K562 (cell line): ENCODE results near the gene ROS1. TPM values are rescaled to one million over a fixed set of nuclear protein-coding genes. Genes with fewer than 3 reads are reported as not detected.
A peak's percentile ranks its signal among the peaks of the same experiment; 100 is the strongest.

Source experiments
- ATAC-seq: fragments of 200-7000 bp; cut with Tn5 transposase; 3 replicates; pipeline ENCODE4 v1.9.1; 2020; ENCODE audit warnings: moderate library complexity
- BruUV-seq: library from RNA; stranded (reverse); fragments of 400-500 nt; replicated peaks from 2 replicates; lab custom pipeline; 2021; lab: Mats Ljungman, UMichigan
- CTCF ChIA-PET: fragments of 300-600 bp; formaldehyde crosslinking; extraction: SDS; loops from one replicate; lab custom pipeline; 2021; ENCODE audit warnings: low intra/inter-chr PET ratio; lab: Yijun Ruan, JAX
- POLR2A ChIA-PET: fragments of 300-600, 350-650 bp; sonication (Branson Sonifier 250); formaldehyde crosslinking; extraction: SDS; loops from one replicate; lab custom pipeline; 2021; ENCODE audit warnings: antibody characterized with exemption, inconsistent platforms; lab: Yijun Ruan, JAX
- DNase-seq, 4 experiments: peaks; one replicate each; pipeline versions ENCODE4 v3.0.0 to v3.0.0-alpha.2; 2011 to 2018; ENCODE audit warnings: low spot score in 3 of 4, mixed read lengths in 3 of 4; ENCODE audit errors: extremely low read depth in 1 of 4
- FAIRE-seq: peaks from 2 replicates; lab custom pipeline; 2011; peaks lifted over from hg19 to GRCh38; lab: Jason Lieb, UNC
- H2AFZ ChIP-seq: 2 replicates; pipeline ENCODE4 v1.6.0; 2011; ENCODE audit warnings: low read depth, low read length, control low read depth, inconsistent platforms
- H3K27ac ChIP-seq: fragments of 200-600 bp; 3 replicates; pipeline ENCODE4 v1.8.0; 2011; ENCODE audit warnings: low read depth, mild to moderate bottlenecking, control low read depth, inconsistent platforms, low read length, moderate library complexity, mixed read lengths; ENCODE audit errors: extremely low read depth
- H3K27me3 ChIP-seq, 2 experiments: fragments of 300-600 bp in 1 of 2; 2 replicates in 1 of 2; 3 replicates in 1 of 2; pipeline versions ENCODE4 v1.6.0 to v1.8.0; 2011; ENCODE audit warnings: inconsistent platforms in 2 of 2, low read length in 2 of 2, mild to moderate bottlenecking in 1 of 2, mixed read lengths in 1 of 2, moderate library complexity in 1 of 2; ENCODE audit not compliant: control insufficient read depth in 2 of 2, insufficient read depth in 2 of 2
- H3K36me3 ChIP-seq: fragments of 300-600 bp; 3 replicates; pipeline ENCODE4 v1.8.0; 2011; ENCODE audit warnings: mild to moderate bottlenecking, low read length, inconsistent platforms; ENCODE audit not compliant: control insufficient read depth, insufficient read depth
- H3K4me1 ChIP-seq, 2 experiments: fragments of 200-600 bp in 1 of 2; replicated peaks in 1 of 2; 2 replicates in 1 of 2; 3 replicates in 1 of 2; pipeline versions ENCODE4 v1.5.1 to v1.8.0; 2011; ENCODE audit warnings: inconsistent platforms in 2 of 2, low read length in 2 of 2, mild to moderate bottlenecking in 1 of 2, mixed read lengths in 1 of 2, moderate library complexity in 1 of 2; ENCODE audit not compliant: control insufficient read depth in 2 of 2, insufficient read depth in 2 of 2
- H3K4me2 ChIP-seq: 2 replicates; pipeline ENCODE4 v1.6.1; 2011; ENCODE audit warnings: low read length, control low read depth, inconsistent platforms, mixed read lengths; ENCODE audit not compliant: insufficient read depth
- H3K4me3 ChIP-seq: fragments of 200-600 bp; sonication (generic), shearing (Covaris generic); 2 replicates; pipeline ENCODE4 v1.5.1; 2016; ENCODE audit warnings: control low read depth, inconsistent platforms
- H3K79me2 ChIP-seq: fragments of 200-600 bp; 3 replicates; pipeline ENCODE4 v1.8.0; 2011; ENCODE audit warnings: low read length, inconsistent platforms; ENCODE audit not compliant: control insufficient read depth, insufficient read depth
- H3K9ac ChIP-seq, 2 experiments: 2 replicates each; pipeline versions ENCODE4 v1.6.0 to v1.6.1; 2011; ENCODE audit warnings: low read depth in 2 of 2, low read length in 2 of 2, control low read depth in 1 of 2, inconsistent platforms in 1 of 2, mild to moderate bottlenecking in 1 of 2, mixed read lengths in 1 of 2; ENCODE audit not compliant: insufficient read depth in 1 of 2
- H3K9me1 ChIP-seq: one replicate; pipeline ENCODE4 v1.6.0; 2011; ENCODE audit warnings: inconsistent platforms, mild to moderate bottlenecking, low read length, moderate library complexity; ENCODE audit not compliant: control insufficient read depth, insufficient read depth
- H3K9me3 ChIP-seq: replicated peaks from 2 replicates; pipeline ENCODE4 v1.5.1; 2011; ENCODE audit warnings: low read depth, low read length, inconsistent platforms; ENCODE audit not compliant: control insufficient read depth, insufficient read depth
- H4K20me1 ChIP-seq: replicated peaks from 2 replicates; pipeline ENCODE4 v1.6.1; 2011; ENCODE audit warnings: low read length, inconsistent platforms, mixed read lengths; ENCODE audit not compliant: control insufficient read depth, insufficient read depth
- ADNP ChIP-seq: fragments of 200-800 bp; sonication (Bioruptor generic); IDR thresholded peaks from 2 replicates; pipeline ENCODE4 v1.6.1; 2016; ENCODE audit warnings: missing genetic modification characterization, missing compliant biosample characterization
- HDGF ChIP-seq: fragments of 450-650 bp; IDR thresholded peaks from 2 replicates; pipeline ENCODE4 v1.6.1; 2016
- RAD51 ChIP-seq: fragments of 450-650 bp; IDR thresholded peaks from 2 replicates; pipeline ENCODE4 v1.7.1; 2016; ENCODE audit warnings: low read depth, mild to moderate bottlenecking, borderline replicate concordance
- RBM15 ChIP-seq: fragments of 200-400 bp; formaldehyde crosslinking; IDR thresholded peaks from 2 replicates; pipeline ENCODE4 v1.6.1; 2018; ENCODE audit warnings: mild to moderate bottlenecking, low read length, moderate library complexity; ENCODE audit not compliant: insufficient read depth
- SMAD3 ChIP-seq: fragments of 450-650 bp; formaldehyde crosslinking; conservative IDR thresholded peaks from 2 replicates; pipeline ENCODE4 v1.4.0; 2020; ENCODE audit warnings: mild to moderate bottlenecking
- XRCC4 ChIP-seq: IDR thresholded peaks from one replicate; pipeline ENCODE4 v1.6.1; 2011; ENCODE audit not compliant: insufficient read depth, insufficient read length; ENCODE audit errors: extremely low read depth
- ZNF143 ChIP-seq: sonication (generic); formaldehyde crosslinking; IDR thresholded peaks from 2 replicates; pipeline ENCODE4 v1.9.0; 2022; ENCODE audit warnings: mild to moderate bottlenecking, missing genetic modification reagents
- ZNF197 ChIP-seq: fragments of 200-800 bp; sonication (Bioruptor generic); IDR thresholded peaks from 2 replicates; pipeline ENCODE4 v1.6.1; 2016; ENCODE audit warnings: low read depth, missing genetic modification characterization, missing compliant biosample characterization
- ZNF23 ChIP-seq: fragments of 250-450 bp; sonication (Bioruptor Pico); IDR thresholded peaks from 2 replicates; pipeline ENCODE4 v1.4.0; 2020; ENCODE audit warnings: mild to moderate bottlenecking
- ZNF507 ChIP-seq: conservative IDR thresholded peaks from 2 replicates; pipeline ENCODE4 v1.6.1; 2017; ENCODE audit warnings: missing genetic modification characterization, missing compliant biosample characterization
- WGBS: fragments of 100-300 bp; shearing (Covaris generic); methylation state at CpG from one replicate; pipeline ENCODE4 v1.1.6; 2016; ENCODE audit warnings: low coverage, mixed read lengths; ENCODE audit not compliant: insufficient coverage; ENCODE audit errors: missing lambda C conversion rate; 5-methylcytosine and 5-hydroxymethylcytosine counted together
- in situ Hi-C: fragments of 300-500 bp; cut with MboI; formaldehyde crosslinking; loops from 4 replicates; pipeline ENCODE4 v1.15.0; 2018; ENCODE audit warnings: inconsistent platforms, mixed read lengths
- intact Hi-C: fragments of 100-400 bp; cut with micrococcal nuclease; formaldehyde crosslinking; loops from 2 replicates; pipeline ENCODE4 v1.14.2; 2022
- polyA plus RNA-seq, 8 experiments: library from polyadenylated mRNA; depleted of rRNA in 4 of 8; stranded (reverse) in 5 of 8; unstranded in 3 of 8; fragments of >200 nt; fragmentation: Nextera tagmentation in 2 of 8; fragmentation: Illumina TruSeq in 1 of 8; extraction: Ambion mirVana in 2 of 8; extraction: Trizol in 1 of 8; gene quantifications; 2 replicates each; pipeline versions ENCODE4 v1.2.1 to v1.2.3, GENCODE V29; 2011 to 2014; ENCODE audit warnings: inconsistent platforms in 1 of 8, missing spikeins in 1 of 8
- total RNA-seq, 7 experiments: library from RNA; depleted of rRNA in 6 of 7; stranded (reverse); fragments of >200 nt in 6 of 7; fragmentation: Illumina TruSeq in 2 of 7; extraction: Trizol in 2 of 7; gene quantifications; 2 replicates each; pipeline versions ENCODE4 v1.2.1 to v1.2.3, GENCODE V29; 2011 to 2021; ENCODE audit warnings: low replicate concordance in 1 of 7

The ROS1 gene
- total and polyA plus RNA-seq, 9 of the 15 experiments (the other 6 are each of a cell fraction or from before 2014, with no cell fraction given) = under 0.01 to 0.16 (median 0.04) TPM; not detected in 6

DNA sequence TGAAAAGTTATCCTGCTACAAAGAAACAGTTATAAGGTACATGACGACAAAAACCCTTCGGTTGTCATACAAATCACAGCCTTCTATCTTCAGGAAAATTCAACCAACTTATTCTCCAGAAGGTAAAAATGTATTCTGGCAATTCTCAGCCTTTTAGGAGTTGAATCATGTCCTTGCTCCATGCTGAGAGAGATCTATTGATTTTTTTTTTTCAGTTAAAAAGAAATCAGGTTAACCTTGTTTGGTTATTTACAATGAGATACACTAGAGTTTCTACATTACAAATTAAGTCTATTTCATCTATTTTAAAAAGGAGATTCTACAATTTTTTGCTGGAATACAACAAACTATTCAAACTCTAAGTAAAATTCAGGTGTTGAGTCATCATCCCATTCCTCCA lies 45.4 kb downstream of the ROS1 start:
- CTCF ChIA-PET = no interaction called here
- H3K4me1 ChIP-seq = no peaks in the 10 kb centered on the region; a peak in 1 of 5 replicates
- H4K20me1 ChIP-seq = no peaks in the 10 kb centered on the region
- in situ Hi-C loops = no loop called here
- H3K9me3 ChIP-seq = no peaks in the 10 kb centered on the region
- ATAC-seq (no peak), FAIRE-seq (no peak), DNase-seq (no peak)
- 0% methylated on average over 2 of the region's 2 CpGs for WGBS
- H3K9ac ChIP-seq = no peak overlapping the region
- no peak overlapping the region for H2AFZ ChIP-seq
- POLR2A ChIA-PET = no interaction called here
- H3K4me3 ChIP-seq = no peak overlapping the region
- H3K79me2 ChIP-seq = no peaks in the 10 kb centered on the region
- no peaks in the 10 kb centered on the region for H3K9me1 ChIP-seq
- no peaks in the 10 kb centered on the region for H3K36me3 ChIP-seq
- no peaks in the 10 kb centered on the region for H3K27me3 ChIP-seq
- H3K27ac ChIP-seq = no peak overlapping the region
- no peak overlapping the region for H3K4me2 ChIP-seq
- intact Hi-C loops = no loop called here
- TF ChIP-seq RAD51 = no peak
- no peak for TF ChIP-seq RBM15
- TF ChIP-seq HDGF = no peak
- no peak for TF ChIP-seq SMAD3
- TF ChIP-seq XRCC4 = no peak
- no peak for TF ChIP-seq ZNF197
- no peak for TF ChIP-seq ADNP
- TF ChIP-seq, all 486 proteins: peak for 0
- BruUV-seq = no TSS peak

DNA sequence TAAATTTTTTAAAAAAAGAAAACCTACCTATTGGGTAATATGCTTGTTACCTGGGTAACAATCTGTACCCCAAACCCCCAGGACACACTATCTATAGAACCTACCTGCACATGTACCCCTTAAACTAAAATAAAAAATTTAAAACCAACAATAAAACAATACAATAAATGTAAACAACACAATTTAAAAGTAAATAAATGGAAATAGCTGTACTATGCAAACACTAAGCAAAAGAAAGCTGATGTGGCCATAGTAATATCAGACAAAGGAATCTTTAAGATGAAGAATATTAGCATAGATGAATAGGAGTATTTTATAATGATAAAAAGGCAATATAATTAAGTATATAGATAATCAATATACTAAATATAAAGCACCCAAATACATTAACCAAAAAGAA lies 50.3 kb downstream of the ROS1 start:
- in situ Hi-C loops = no loop called here

More for the DNA sequence above, 50.3 kb downstream of the ROS1 start:
- H3K4me1 ChIP-seq = no peaks in the 10 kb centered on the region
- no peaks in the 10 kb centered on the region for H3K9me1 ChIP-seq
- intact Hi-C loops = no loop called here
- no peaks in the 10 kb centered on the region for H3K27me3 ChIP-seq
- BruUV-seq = no TSS peak
- H3K4me2 ChIP-seq = no peak overlapping the region
- no peak for ATAC-seq
- H3K9me3 ChIP-seq = no peaks in the 10 kb centered on the region
- no peak overlapping the region for H3K27ac ChIP-seq
- no peak overlapping the region for H3K9ac ChIP-seq
- no peak overlapping the region for H3K4me3 ChIP-seq
- CTCF ChIA-PET = no interaction called here
- POLR2A ChIA-PET = no interaction called here
- TF ChIP-seq ZNF143 (CRISPR knock-in tag) (no peak), ZNF23 (CRISPR knock-in tag) (no peak), ZNF507 (tag) (peak; percentile 95)
- TF ChIP-seq, all 486 proteins: peak for 1
- Histone ChIP-seq H2AFZ (no peak overlapping the region), H3K36me3 (no peaks in the 10 kb centered on the region), H4K20me1 (no peaks in the 10 kb centered on the region), H3K79me2 (no peaks in the 10 kb centered on the region)
- FAIRE-seq (no peak), DNase-seq (no peak)
